Natural killer cell (primary cell): ENCODE measurements around the gene UBE2C. TPM values are rescaled to one million over a fixed set of nuclear protein-coding genes. Genes with fewer than 3 reads are reported as not detected.

Experiments
- ATAC-seq, 3 donors: fragments of 150-1000 bp in 2 of 3; fragments of 200-7000 bp in 1 of 3; cut with Tn5 transposase; 1 replicate in 1 of 3; 2 replicates in 2 of 3; pipeline ENCODE4 v1.10.0; 2021; ENCODE audit warnings: mild to moderate bottlenecking in 2 of 3, moderate library complexity in 2 of 3
- DNase-seq, 2 donors: peaks; one replicate each; pipeline versions ENCODE4 v3.0.0 to v3.0.0-alpha.2; 2013 to 2021; ENCODE audit warnings: mixed read lengths in 1 of 2
- H3K27ac ChIP-seq: one replicate; pipeline ENCODE4 v1.5.1; 2013; ENCODE audit warnings: mild to moderate bottlenecking, low read length
- H3K27me3 ChIP-seq: one replicate; pipeline ENCODE4 v1.6.1; 2013; ENCODE audit warnings: low read length; ENCODE audit not compliant: control insufficient read depth, insufficient read depth
- H3K36me3 ChIP-seq: one replicate; pipeline ENCODE4 v1.6.1; 2013; ENCODE audit warnings: low read length; ENCODE audit not compliant: control insufficient read depth, insufficient read depth
- H3K4me1 ChIP-seq: one replicate; pipeline ENCODE4 v1.6.1; 2013; ENCODE audit warnings: low read length; ENCODE audit not compliant: control insufficient read depth, insufficient read depth
- H3K4me3 ChIP-seq: one replicate; pipeline ENCODE4 v1.5.1; 2013; ENCODE audit warnings: low read length
- H3K9me3 ChIP-seq: one replicate; pipeline ENCODE4 v1.6.1; 2013; ENCODE audit warnings: low read length; ENCODE audit not compliant: control insufficient read depth, insufficient read depth
- H3K27ac Mint-ChIP-seq, 2 donors: one replicate each; pipeline ENCODE4 v1.8.0; 2022; ENCODE audit warnings: mild to moderate bottlenecking in 2 of 2, mixed read lengths in 2 of 2, moderate library complexity in 1 of 2
- H3K27me3 Mint-ChIP-seq, 2 donors: one replicate each; pipeline ENCODE4 v1.8.0; 2022; ENCODE audit warnings: low read depth in 2 of 2, mixed read lengths in 2 of 2
- H3K36me3 Mint-ChIP-seq: one replicate; pipeline ENCODE4 v1.8.0; 2022; ENCODE audit warnings: mixed read lengths
- H3K4me1 Mint-ChIP-seq, 2 donors: one replicate each; pipeline ENCODE4 v1.8.0; 2022; ENCODE audit warnings: mixed read lengths in 2 of 2
- H3K4me3 Mint-ChIP-seq: one replicate; pipeline ENCODE4 v1.8.0; 2022; ENCODE audit warnings: mild to moderate bottlenecking, moderate library complexity, mixed read lengths
- H3K9me3 Mint-ChIP-seq, 2 donors: one replicate each; pipeline ENCODE4 v1.8.0; 2022; ENCODE audit warnings: mixed read lengths in 2 of 2
- WGBS: methylation state at CpG from one replicate; pipeline ENCODE4 v1.1.7; 2013; ENCODE audit warnings: missing lambda C conversion rate; ENCODE audit not compliant: insufficient coverage; 5-methylcytosine and 5-hydroxymethylcytosine counted together
- intact Hi-C: fragments of 100-400 bp; cut with micrococcal nuclease; formaldehyde crosslinking; loops from one replicate; pipeline ENCODE4 v1.14.2; 2022
- total RNA-seq, 4 donors: library from RNA; stranded (reverse); fragments of 120-200 nt in 1 of 4; gene quantifications; one replicate each; pipeline versions ENCODE4 v1.2.3 to v1.2.4, GENCODE V29; 2013 to 2022
- TF ChIP-seq, protein P1 (sequence below): fragments of 200-600 bp; IDR thresholded peaks from one replicate; pipeline ENCODE4 v1.8.0; 2022; ENCODE audit warnings: antibody characterized with exemption

UBE2C gene
- total RNA-seq, 3 donors from 2014 or later (not counting 1 experiment from before 2014, with no cell fraction given) = 0.54 to 3.2 TPM; not detected in 1

DNA sequence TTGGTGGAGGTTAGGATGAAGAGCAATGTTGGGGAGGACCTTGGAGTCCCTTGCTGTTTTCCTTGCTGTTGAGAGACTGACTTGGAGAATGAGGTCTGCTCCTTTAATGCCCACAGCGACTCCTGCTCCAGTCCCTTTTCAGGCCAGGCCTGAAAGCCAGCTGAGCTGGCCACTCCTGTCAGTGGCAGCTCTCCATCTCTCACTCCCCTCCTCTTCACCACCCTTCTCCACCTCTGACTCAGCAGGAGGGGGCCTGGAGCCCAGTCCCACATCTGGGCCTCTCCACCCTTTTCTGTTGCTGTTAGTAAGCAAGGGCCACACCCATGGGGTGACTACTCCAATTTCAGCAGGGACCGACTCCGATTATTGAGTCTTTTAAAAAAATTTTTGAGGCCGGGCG is 23.4 kb downstream of the UBE2C start:
- 94% methylated on average over 5 of the region's 5 CpGs for WGBS
- intact Hi-C loops = no loop called here
- no peaks in the 10 kb centered on the region for H3K9me3 ChIP-seq
- H3K4me3 ChIP-seq = no peak overlapping the region
- no peak for DNase-seq
- no peaks in the 10 kb centered on the region for H3K27me3 ChIP-seq
- H3K4me1 ChIP-seq = peaks cover 20% of the 10 kb centered on the region
- ATAC-seq = no peak
- H3K4me3 Mint-ChIP-seq = no peak overlapping the region
- H3K4me1 Mint-ChIP-seq = peaks cover 7 to 12% of the 10 kb centered on the region in 2 donors
- no peaks in the 10 kb centered on the region for H3K9me3 Mint-ChIP-seq
- TF ChIP-seq, protein P1, sequence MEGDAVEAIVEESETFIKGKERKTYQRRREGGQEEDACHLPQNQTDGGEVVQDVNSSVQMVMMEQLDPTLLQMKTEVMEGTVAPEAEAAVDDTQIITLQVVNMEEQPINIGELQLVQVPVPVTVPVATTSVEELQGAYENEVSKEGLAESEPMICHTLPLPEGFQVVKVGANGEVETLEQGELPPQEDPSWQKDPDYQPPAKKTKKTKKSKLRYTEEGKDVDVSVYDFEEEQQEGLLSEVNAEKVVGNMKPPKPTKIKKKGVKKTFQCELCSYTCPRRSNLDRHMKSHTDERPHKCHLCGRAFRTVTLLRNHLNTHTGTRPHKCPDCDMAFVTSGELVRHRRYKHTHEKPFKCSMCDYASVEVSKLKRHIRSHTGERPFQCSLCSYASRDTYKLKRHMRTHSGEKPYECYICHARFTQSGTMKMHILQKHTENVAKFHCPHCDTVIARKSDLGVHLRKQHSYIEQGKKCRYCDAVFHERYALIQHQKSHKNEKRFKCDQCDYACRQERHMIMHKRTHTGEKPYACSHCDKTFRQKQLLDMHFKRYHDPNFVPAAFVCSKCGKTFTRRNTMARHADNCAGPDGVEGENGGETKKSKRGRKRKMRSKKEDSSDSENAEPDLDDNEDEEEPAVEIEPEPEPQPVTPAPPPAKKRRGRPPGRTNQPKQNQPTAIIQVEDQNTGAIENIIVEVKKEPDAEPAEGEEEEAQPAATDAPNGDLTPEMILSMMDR = no peak
- H3K36me3 Mint-ChIP-seq = no peaks in the 10 kb centered on the region
- peaks cover 0 to 2% of the 10 kb centered on the region in 2 donors for H3K27me3 Mint-ChIP-seq
- H3K27ac Mint-ChIP-seq = no peak overlapping the region
- no peaks in the 10 kb centered on the region for H3K36me3 ChIP-seq
- H3K27ac ChIP-seq = no peak overlapping the region

DNA sequence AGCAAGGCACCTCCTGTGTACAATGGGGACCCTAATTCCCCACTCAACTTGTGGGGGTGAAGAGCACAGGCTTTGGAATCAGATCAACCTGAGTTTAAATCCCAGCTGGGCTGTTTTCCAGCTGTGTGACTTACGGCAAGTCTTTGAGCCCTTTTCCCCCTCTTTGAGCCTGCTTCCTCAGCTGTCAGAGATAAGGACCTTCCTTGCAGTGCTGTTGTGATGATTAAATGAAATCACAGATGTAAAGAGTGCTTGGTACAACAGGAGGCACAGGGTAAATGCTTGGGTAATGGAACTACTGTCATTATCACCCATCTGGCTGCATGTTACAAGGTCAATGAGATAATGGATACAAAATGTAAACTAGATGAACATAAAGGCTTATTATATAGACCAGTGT is 24.4 kb downstream of the UBE2C start:
- Histone ChIP-seq H3K27me3 (no peaks in the 10 kb centered on the region), H3K36me3 (peaks cover 3% of the 10 kb centered on the region), H3K9me3 (no peaks in the 10 kb centered on the region), H3K27ac (no peak overlapping the region), H3K4me3 (no peak overlapping the region), H3K4me1 (peaks cover 23% of the 10 kb centered on the region)
- no peak overlapping the region for H3K4me3 Mint-ChIP-seq
- peaks cover 0 to 2% of the 10 kb centered on the region in 2 donors for H3K27me3 Mint-ChIP-seq
- intact Hi-C loops = no loop called here
- DNase-seq = no peak
- H3K36me3 Mint-ChIP-seq = no peaks in the 10 kb centered on the region
- H3K9me3 Mint-ChIP-seq = no peaks in the 10 kb centered on the region
- WGBS = 100% methylated on average over 1 of the region's 1 CpG
- TF ChIP-seq, protein P1 = no peak
- H3K4me1 Mint-ChIP-seq = peaks cover 7 to 12% of the 10 kb centered on the region in 2 donors
- H3K27ac Mint-ChIP-seq = no peak overlapping the region
- ATAC-seq = no peak

DNA sequence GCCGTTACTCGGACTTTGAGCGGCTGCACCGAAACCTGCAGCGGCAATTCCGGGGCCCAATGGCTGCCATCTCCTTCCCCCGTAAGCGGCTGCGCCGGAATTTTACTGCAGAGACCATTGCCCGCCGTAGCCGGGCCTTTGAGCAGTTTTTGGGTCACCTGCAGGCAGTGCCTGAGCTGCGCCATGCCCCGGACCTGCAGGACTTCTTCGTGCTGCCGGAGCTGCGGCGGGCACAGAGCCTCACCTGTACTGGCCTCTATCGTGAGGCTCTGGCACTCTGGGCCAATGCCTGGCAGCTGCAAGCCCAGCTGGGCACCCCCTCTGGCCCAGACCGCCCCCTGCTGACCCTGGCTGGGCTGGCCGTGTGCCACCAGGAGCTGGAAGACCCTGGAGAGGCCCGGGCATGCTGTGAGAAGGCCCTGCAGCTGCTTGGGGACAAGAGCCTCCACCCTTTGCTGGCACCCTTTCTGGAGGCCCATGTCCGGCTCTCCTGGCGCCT is 28.3 kb downstream of the UBE2C start:
- Histone ChIP-seq H3K4me1 (peaks cover 11% of the 10 kb centered on the region), H3K36me3 (peaks cover 35% of the 10 kb centered on the region), H3K4me3 (no peak overlapping the region), H3K27ac (no peak overlapping the region), H3K9me3 (no peaks in the 10 kb centered on the region), H3K27me3 (no peaks in the 10 kb centered on the region)
- H3K9me3 Mint-ChIP-seq = no peaks in the 10 kb centered on the region
- no peaks in the 10 kb centered on the region for H3K27me3 Mint-ChIP-seq
- intact Hi-C loops = no loop called here
- no peak for DNase-seq
- H3K27ac Mint-ChIP-seq = peak overlapping the region in 1 of 2 donors; percentile 70
- H3K36me3 Mint-ChIP-seq = no peaks in the 10 kb centered on the region
- 96% methylated on average over 25 of the region's 25 CpGs for WGBS
- H3K4me1 Mint-ChIP-seq = peaks cover 11 to 18% of the 10 kb centered on the region in 2 donors
- ATAC-seq = no peak
- H3K4me3 Mint-ChIP-seq = no peak overlapping the region
- TF ChIP-seq, protein P1 = no peak
